Measurements from ENCODE around the gene MBNL1. TPM values are rescaled to one million over a fixed set of nuclear protein-coding genes. Genes with fewer than 3 reads are reported as not detected.

MBNL1 gene
- total and polyA plus RNA-seq, 2 of the 13 experiments (the other 11 are each of a cell fraction or from before 2014, with no cell fraction given): 27.1 to 55.4 TPM

DNA sequence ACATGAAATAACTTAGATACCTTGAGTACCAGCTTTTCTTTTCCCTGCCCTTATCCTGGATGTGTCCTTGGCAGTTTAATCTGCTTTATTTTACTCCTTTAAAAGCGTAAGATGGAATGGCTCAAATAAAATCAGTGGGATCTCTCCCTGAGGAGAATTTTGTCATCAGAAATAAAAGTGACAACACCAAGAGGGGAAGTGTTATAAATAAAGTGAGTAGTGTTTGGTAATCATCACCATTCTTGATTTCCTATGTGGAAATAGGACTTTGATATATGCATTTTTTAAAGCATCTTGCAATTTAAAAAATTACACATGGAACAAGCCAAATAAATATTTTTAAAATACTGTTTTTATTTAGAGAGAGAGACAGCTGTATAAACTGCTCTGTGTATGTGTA lies 76.5 kb downstream of the MBNL1 start (continued):
- TF ChIP-seq ZFP37 (CRISPR knock-in tag; IDR thresholded peaks at IDR 0.05; ENCODE audit: borderline replicate concordance): no peak
- TF ChIP-seq ZNF280D (CRISPR knock-in tag; IDR thresholded peaks at IDR 0.05): no peak

DNA sequence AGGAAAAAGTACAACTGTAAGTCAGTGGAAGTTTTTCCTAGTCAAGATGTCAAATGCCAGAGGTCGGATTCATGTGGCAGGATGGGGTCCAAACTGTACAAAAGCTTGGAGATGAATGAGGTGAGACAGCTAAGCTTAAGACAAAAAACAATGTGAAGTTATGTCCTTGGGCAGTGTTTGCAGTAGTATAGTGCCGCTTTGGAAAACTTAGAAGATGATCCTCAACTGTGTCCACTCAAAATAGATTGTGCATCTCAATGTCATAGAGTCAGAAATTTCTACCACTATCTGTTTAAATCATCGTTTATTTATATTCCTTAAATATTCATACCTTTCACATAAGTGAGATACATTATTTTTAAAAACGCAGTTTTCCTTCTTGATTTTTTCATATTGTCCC lies 77.3 kb downstream of the MBNL1 start:
- H3K79me2 ChIP-seq (ENCODE audit: insufficient read depth, low read length): peaks cover 8% of the 10 kb centered on the region
- no peak for FAIRE-seq
- peaks cover 0 to 1% of the 10 kb centered on the region in 2 experiments; a peak in 1 of 5 replicates for H3K36me3 ChIP-seq (replicated peaks in 1 of 2; ENCODE audit: control insufficient read depth in 1 of 2, insufficient read depth in 2 of 2, low read length in 2 of 2)
- ChIA-PET CTCF (ENCODE audit: low intra/inter-chr PET ratio, low total read pairs) (interaction anchor here (0.6 kb wide), 1 partner anchor 79 kb away, joined by 3 read pairs; no protein-coding TSS in a partner anchor), POLR2A (no interaction called here)
- H2AFZ ChIP-seq (ENCODE audit: low read length): no peak overlapping the region
- no peaks in the 10 kb centered on the region for H3K27me3 ChIP-seq (ENCODE audit: control insufficient read depth in 1 of 2, insufficient read depth in 2 of 2, low read length in 2 of 2)
- no peak for ATAC-seq
- no peak overlapping the region for H3K27ac ChIP-seq (ENCODE audit: extremely low read length, insufficient read depth, low read length)
- H3K9me3 ChIP-seq (ENCODE audit: low read length): no peaks in the 10 kb centered on the region
- H3K4me3 ChIP-seq (replicated peaks in 1 of 3; ENCODE audit: insufficient read depth in 1 of 3, low read depth in 2 of 3, low read length in 3 of 3): no peak overlapping the region
- in situ Hi-C loops (cut with HindIII; ENCODE audit: extremely low pct_ligation_motif_present, low pct_unique_long_range_greater_than_20kb) (no loop called here), intact Hi-C loops (cut with micrococcal nuclease; ENCODE audit: unreplicated experiment) (no loop called here)
- no peak for DNase-seq (ENCODE audit: low spot score)
- no peaks in the 10 kb centered on the region for H4K20me1 ChIP-seq (ENCODE audit: insufficient read depth, low read length)
- H3K9ac ChIP-seq (ENCODE audit: insufficient read depth, low read depth, low read length): no peak overlapping the region
- WGBS (ENCODE audit: low lambda C conversion rate): 98% methylated on average over 4 of the region's 4 CpGs
- no TSS peak for BruUV-seq (replicated peaks)
- H3K4me2 ChIP-seq (ENCODE audit: low read depth, low read length): no peak overlapping the region
- no peaks in the 10 kb centered on the region for H3K4me1 ChIP-seq (ENCODE audit: insufficient read depth, low read length)
- TF ChIP-seq, protein P1, sequence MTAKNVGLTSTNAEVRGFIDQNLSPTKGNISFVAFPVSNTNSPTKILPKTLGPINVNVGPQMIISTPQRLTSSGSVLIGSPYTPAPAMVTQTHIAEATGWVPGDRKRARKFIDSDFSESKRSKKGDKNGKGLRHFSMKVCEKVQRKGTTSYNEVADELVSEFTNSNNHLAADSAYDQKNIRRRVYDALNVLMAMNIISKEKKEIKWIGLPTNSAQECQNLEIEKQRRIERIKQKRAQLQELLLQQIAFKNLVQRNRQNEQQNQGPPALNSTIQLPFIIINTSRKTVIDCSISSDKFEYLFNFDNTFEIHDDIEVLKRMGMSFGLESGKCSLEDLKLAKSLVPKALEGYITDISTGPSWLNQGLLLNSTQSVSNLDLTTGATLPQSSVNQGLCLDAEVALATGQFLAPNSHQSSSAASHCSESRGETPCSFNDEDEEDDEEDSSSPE (CRISPR knock-in tag; IDR thresholded peaks at IDR 0.05): no peak
- TF ChIP-seq PTBP1 (IDR thresholded peaks at IDR 0.05; ENCODE audit: low read depth, low read length, poor library complexity, severe bottlenecking) (no peak), NFKBIZ (CRISPR knock-in tag; IDR thresholded peaks at IDR 0.05) (no peak), ZBTB26 (CRISPR knock-in tag; IDR thresholded peaks at IDR 0.05; ENCODE audit: borderline replicate concordance) (no peak), ZNF770 (CRISPR knock-in tag; IDR thresholded peaks at IDR 0.05) (no peak), ZNF598 (CRISPR knock-in tag; IDR thresholded peaks at IDR 0.05; ENCODE audit: borderline replicate concordance) (no peak), PAF1 (CRISPR knock-in tag; IDR thresholded peaks at IDR 0.05) (no peak), MIER3 (CRISPR knock-in tag; IDR thresholded peaks at IDR 0.05; ENCODE audit: borderline replicate concordance) (no peak), ZNF879 (CRISPR knock-in tag; IDR thresholded peaks at IDR 0.05) (no peak)
- TF ChIP-seq, protein P2, sequence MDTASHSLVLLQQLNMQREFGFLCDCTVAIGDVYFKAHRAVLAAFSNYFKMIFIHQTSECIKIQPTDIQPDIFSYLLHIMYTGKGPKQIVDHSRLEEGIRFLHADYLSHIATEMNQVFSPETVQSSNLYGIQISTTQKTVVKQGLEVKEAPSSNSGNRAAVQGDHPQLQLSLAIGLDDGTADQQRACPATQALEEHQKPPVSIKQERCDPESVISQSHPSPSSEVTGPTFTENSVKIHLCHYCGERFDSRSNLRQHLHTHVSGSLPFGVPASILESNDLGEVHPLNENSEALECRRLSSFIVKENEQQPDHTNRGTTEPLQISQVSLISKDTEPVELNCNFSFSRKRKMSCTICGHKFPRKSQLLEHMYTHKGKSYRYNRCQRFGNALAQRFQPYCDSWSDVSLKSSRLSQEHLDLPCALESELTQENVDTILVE (CRISPR knock-in tag; IDR thresholded peaks at IDR 0.05): no peak
- TF ChIP-seq, protein P3, sequence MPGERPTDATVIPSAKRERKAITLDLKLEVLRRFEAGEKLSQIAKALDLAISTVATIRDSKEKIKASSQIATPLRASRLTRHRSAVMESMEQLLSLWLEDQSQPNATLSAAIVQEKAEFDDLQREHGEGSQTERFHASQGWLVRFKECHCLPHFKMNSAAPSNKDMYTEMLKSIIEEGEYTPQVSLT (CRISPR knock-in tag; IDR thresholded peaks at IDR 0.05; ENCODE audit: borderline replicate concordance, low read depth): no peak
